Fibroblast of lung (primary cell): ENCODE measurements around the gene FMN1. TPM values are rescaled to one million over a fixed set of nuclear protein-coding genes. Genes with fewer than 3 reads are reported as not detected.

Source experiments
- DNase-seq, 2 donors: peaks; one replicate each; pipeline versions ENCODE4 v3.0.0 to v3.0.0-alpha.2; 2010; ENCODE audit warnings: low read depth in 2 of 2
- H2AFZ ChIP-seq: 2 replicates; pipeline ENCODE4 v1.5.1; 2012; ENCODE audit warnings: low read length, control low read depth, inconsistent platforms
- H3K27ac ChIP-seq: 2 replicates; pipeline ENCODE4 v1.5.1; 2011; ENCODE audit warnings: low read length, control low read depth; ENCODE audit not compliant: insufficient read depth
- H3K27me3 ChIP-seq: 2 replicates; pipeline ENCODE4 v1.5.1; 2011; ENCODE audit warnings: mild to moderate bottlenecking, low read length; ENCODE audit not compliant: control insufficient read depth, insufficient read depth
- H3K36me3 ChIP-seq: 2 replicates; pipeline ENCODE4 v1.5.1; 2011; ENCODE audit warnings: low read length; ENCODE audit not compliant: control insufficient read depth, insufficient read depth
- H3K4me1 ChIP-seq: 2 replicates; pipeline ENCODE4 v1.5.1; 2011; ENCODE audit warnings: low read length; ENCODE audit not compliant: control insufficient read depth, insufficient read depth; ENCODE audit errors: extremely low read depth
- H3K4me2 ChIP-seq: 2 replicates; pipeline ENCODE4 v1.5.1; 2011; ENCODE audit warnings: low read length, control low read depth; ENCODE audit not compliant: insufficient read depth; ENCODE audit errors: extremely low read depth
- H3K4me3 ChIP-seq, 4 experiments: fragments of 200-600 bp in 1 of 4; sonication (generic) in 1 of 4; replicated peaks in 1 of 4; 2 replicates each; pipeline ENCODE4 v1.5.1; 2011 to 2016; ENCODE audit warnings: low read length in 4 of 4, low read depth in 3 of 4, mild to moderate bottlenecking in 3 of 4, control low read depth in 2 of 4, inconsistent platforms in 1 of 4, mixed read lengths in 1 of 4; ENCODE audit not compliant: insufficient read depth in 1 of 4; ENCODE audit errors: control extremely low read depth in 1 of 4
- H3K79me2 ChIP-seq: 2 replicates; pipeline ENCODE4 v1.5.1; 2012; ENCODE audit warnings: mild to moderate bottlenecking, low read length, inconsistent platforms; ENCODE audit not compliant: control insufficient read depth, insufficient read depth
- H3K9ac ChIP-seq: 2 replicates; pipeline ENCODE4 v1.5.1; 2011; ENCODE audit warnings: mild to moderate bottlenecking, low read length, control low read depth; ENCODE audit not compliant: insufficient read depth
- H3K9me3 ChIP-seq: 2 replicates; pipeline ENCODE4 v1.5.1; 2012; ENCODE audit warnings: low read depth, low read length; ENCODE audit not compliant: control insufficient read depth, insufficient read depth
- H4K20me1 ChIP-seq: 2 replicates; pipeline ENCODE4 v1.5.1; 2011; ENCODE audit warnings: low read length; ENCODE audit not compliant: control insufficient read depth, insufficient read depth; ENCODE audit errors: extremely low read depth
- EZH2 ChIP-seq: IDR thresholded peaks from 2 replicates; pipeline ENCODE4 v1.5.1; 2012; ENCODE audit warnings: low read length, control low read depth, mild to moderate bottlenecking; ENCODE audit errors: missing control alignments
- polyA plus RNA-seq, 2 donors: library from polyadenylated mRNA; depleted of rRNA in 1 of 2; stranded (reverse) in 1 of 2; unstranded in 1 of 2; fragments of >200 nt; gene quantifications; 2 replicates each; pipeline ENCODE4 v1.2.1, GENCODE V29; 2011 to 2012; ENCODE audit warnings: missing spikeins in 1 of 2
- total RNA-seq: library from RNA; depleted of rRNA; stranded (reverse); fragments of >200 nt; gene quantifications from 2 replicates; pipeline ENCODE4 v1.2.1, GENCODE V29; 2014
- TF ChIP-seq, protein P1 (sequence below), 2 donors: IDR thresholded peaks in 1 of 2; conservative IDR thresholded peaks in 1 of 2; 1 replicate in 1 of 2; 2 replicates in 1 of 2; pipeline ENCODE4 v1.5.1; 2011 to 2012; ENCODE audit warnings: low read length in 2 of 2, control low read depth in 1 of 2, inconsistent platforms in 1 of 2, low read depth in 1 of 2, mild to moderate bottlenecking in 1 of 2

FMN1 gene
- total and polyA plus RNA-seq, 2 donors (not counting 1 experiment from before 2014, with no cell fraction given): 7.5 to 43.8 TPM

GRCh38 chr15:33157371-33158037 is 37.0 kb downstream of the FMN1 start:
- H3K27ac ChIP-seq: no peak overlapping the region
- H3K79me2 ChIP-seq: no peaks in the 10 kb centered on the region
- no peak for DNase-seq
- H3K4me2 ChIP-seq: no peak overlapping the region
- no peaks in the 10 kb centered on the region for H3K4me1 ChIP-seq
- H3K4me3 ChIP-seq: no peak overlapping the region
- TF ChIP-seq, protein P1, sequence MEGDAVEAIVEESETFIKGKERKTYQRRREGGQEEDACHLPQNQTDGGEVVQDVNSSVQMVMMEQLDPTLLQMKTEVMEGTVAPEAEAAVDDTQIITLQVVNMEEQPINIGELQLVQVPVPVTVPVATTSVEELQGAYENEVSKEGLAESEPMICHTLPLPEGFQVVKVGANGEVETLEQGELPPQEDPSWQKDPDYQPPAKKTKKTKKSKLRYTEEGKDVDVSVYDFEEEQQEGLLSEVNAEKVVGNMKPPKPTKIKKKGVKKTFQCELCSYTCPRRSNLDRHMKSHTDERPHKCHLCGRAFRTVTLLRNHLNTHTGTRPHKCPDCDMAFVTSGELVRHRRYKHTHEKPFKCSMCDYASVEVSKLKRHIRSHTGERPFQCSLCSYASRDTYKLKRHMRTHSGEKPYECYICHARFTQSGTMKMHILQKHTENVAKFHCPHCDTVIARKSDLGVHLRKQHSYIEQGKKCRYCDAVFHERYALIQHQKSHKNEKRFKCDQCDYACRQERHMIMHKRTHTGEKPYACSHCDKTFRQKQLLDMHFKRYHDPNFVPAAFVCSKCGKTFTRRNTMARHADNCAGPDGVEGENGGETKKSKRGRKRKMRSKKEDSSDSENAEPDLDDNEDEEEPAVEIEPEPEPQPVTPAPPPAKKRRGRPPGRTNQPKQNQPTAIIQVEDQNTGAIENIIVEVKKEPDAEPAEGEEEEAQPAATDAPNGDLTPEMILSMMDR (conservative IDR thresholded peaks at IDR 0.05 in 1 of 2, IDR thresholded peaks at IDR 0.05 in 1 of 2; ENCODE audit: low read depth in 1 of 2, low read length in 2 of 2): no peak
- no peak for TF ChIP-seq EZH2
- no peak overlapping the region for H3K9ac ChIP-seq
- H4K20me1 ChIP-seq: no peaks in the 10 kb centered on the region
- no peak overlapping the region for H2AFZ ChIP-seq
- no peaks in the 10 kb centered on the region for H3K27me3 ChIP-seq
- no peaks in the 10 kb centered on the region for H3K36me3 ChIP-seq
- H3K9me3 ChIP-seq: no peaks in the 10 kb centered on the region

DNA sequence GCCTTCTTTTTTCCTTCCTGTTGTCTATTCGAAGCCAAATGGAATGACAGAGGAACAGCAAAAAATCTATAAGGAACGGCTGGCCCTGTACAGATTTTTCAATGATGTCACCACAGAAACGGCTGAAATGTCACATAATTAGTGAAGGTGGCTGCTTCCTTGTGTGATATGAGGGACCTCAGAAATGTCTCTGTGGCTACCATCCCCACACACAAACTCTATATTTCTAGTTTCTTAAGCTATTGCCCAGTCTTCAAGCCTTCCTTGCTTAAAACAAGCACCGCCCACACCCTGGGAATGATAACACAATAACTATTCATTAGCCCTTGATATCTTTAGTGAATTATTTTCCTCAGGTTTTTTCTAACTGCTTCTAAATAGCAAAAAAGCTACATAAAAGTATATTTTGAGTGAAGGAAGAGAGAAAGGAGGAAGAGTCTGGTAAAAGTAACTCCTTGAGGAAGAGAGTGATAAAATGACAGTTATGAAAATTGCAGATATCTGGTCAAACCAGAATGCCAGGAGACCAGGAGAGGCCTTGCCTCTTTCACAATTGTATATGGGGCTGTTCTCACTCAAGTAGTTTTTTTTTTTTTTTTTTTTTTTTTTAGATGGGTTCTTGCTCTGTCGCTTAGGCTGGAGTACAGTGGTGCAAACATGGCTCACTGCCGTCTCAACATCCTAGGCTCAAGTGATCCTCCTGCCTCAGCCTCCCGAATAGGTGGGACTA is 38.7 kb downstream of the FMN1 start:
- H2AFZ ChIP-seq: no peak overlapping the region
- no peak for TF ChIP-seq EZH2
- TF ChIP-seq, protein P1 (conservative IDR thresholded peaks at IDR 0.05 in 1 of 2, IDR thresholded peaks at IDR 0.05 in 1 of 2; ENCODE audit: low read depth in 1 of 2, low read length in 2 of 2): no peak
- no peaks in the 10 kb centered on the region for H4K20me1 ChIP-seq
- no peak for DNase-seq
- H3K4me1 ChIP-seq: no peaks in the 10 kb centered on the region
- no peak overlapping the region for H3K9ac ChIP-seq
- H3K27me3 ChIP-seq: no peaks in the 10 kb centered on the region
- no peak overlapping the region for H3K27ac ChIP-seq
- no peak overlapping the region for H3K4me3 ChIP-seq
- no peaks in the 10 kb centered on the region for H3K79me2 ChIP-seq
- H3K9me3 ChIP-seq: no peaks in the 10 kb centered on the region
- no peak overlapping the region for H3K4me2 ChIP-seq
- no peaks in the 10 kb centered on the region for H3K36me3 ChIP-seq

DNA sequence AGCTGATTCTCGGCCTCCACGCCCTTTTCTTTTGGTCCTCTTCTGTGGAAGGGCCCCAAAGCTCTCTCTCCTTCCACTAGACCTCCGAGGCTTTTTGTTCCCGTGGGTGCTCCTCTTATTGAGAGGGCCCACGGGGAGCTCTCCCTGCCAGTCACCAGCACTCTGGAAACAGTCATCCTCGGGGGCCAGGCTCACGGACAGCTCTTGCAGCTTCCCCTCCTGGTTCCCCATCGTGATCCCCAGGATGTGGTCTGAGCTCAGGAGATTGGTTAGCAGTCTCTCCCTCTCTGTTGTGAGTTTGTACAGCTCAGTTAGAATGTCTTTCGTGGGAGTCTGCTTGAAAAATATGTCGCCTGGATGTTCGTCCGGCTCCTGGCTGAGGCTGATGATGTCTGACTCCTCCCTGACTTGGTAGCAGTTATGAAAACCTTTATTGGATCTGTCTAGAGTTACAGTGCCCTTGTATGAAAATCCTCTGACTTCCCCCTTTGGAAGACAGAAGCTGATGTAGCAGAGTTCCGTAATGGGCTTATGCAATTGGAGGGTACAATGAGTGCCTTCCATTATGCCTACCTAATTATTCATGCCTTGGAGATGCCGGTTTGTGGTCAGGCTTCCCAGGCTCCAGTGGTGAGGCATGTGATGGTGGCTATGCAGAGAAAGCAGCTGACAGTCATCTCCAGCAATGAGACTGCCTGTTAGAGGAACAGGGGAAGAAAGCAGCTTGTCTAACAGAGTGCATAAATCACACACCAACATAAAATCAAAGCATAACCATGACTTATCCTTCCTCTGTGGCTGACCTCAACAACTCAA is 40.0 kb downstream of the FMN1 start:
- no peaks in the 10 kb centered on the region for H3K27me3 ChIP-seq
- no peaks in the 10 kb centered on the region for H3K36me3 ChIP-seq
- no peak overlapping the region for H3K9ac ChIP-seq
- no peaks in the 10 kb centered on the region for H3K9me3 ChIP-seq
- no peak overlapping the region for H3K4me2 ChIP-seq
- H4K20me1 ChIP-seq: no peaks in the 10 kb centered on the region
- no peak overlapping the region for H2AFZ ChIP-seq
- TF ChIP-seq, protein P1 (conservative IDR thresholded peaks at IDR 0.05 in 1 of 2, IDR thresholded peaks at IDR 0.05 in 1 of 2; ENCODE audit: low read depth in 1 of 2, low read length in 2 of 2): no peak
- no peak for TF ChIP-seq EZH2
- no peak overlapping the region for H3K4me3 ChIP-seq
- no peaks in the 10 kb centered on the region for H3K4me1 ChIP-seq
- peak; percentile 87 for DNase-seq
- H3K79me2 ChIP-seq: no peaks in the 10 kb centered on the region
- no peak overlapping the region for H3K27ac ChIP-seq
